GM20431 (cell line): ENCODE data around the gene SCD.
"Not testable (repeated sequence)": the region's sequence is repeated elsewhere in the genome, so short reads cannot be mapped to it uniquely, and the experiment has no call there.

Experiments
- in situ Hi-C: fragments of 300-500 bp; cut with MseI, MboI; formaldehyde crosslinking; loops from one replicate; pipeline ENCODE4 v1.15.0; 2020; ENCODE audit warnings: low sequenced_read_pairs; ENCODE audit not compliant: unreplicated experiment

SCD gene

GRCh38 chr10:100346765-100347567 lies at the start of gene SCD:
Gene SCD (plus strand): TSS chr10:100347233. CDS start chr10:100347505, 272 bp downstream.
- in situ Hi-C loops: no loop called here

GRCh38 chr10:100297242-100297641 lies 49.8 kb upstream of the SCD start:
- in situ Hi-C loops: no loop called here

- in situ Hi-C loops: not testable (repeated sequence)
Observed at GRCh38 chr10:100301123-100301522, 45.9 kb upstream of the SCD start.

- in situ Hi-C loops: no loop called here
Observed at GRCh38 chr10:100303724-100304319, 43.2 kb upstream of the SCD start.

- in situ Hi-C loops: no loop called here
Observed at GRCh38 chr10:100304414-100304813, 42.6 kb upstream of the SCD start.

- in situ Hi-C loops: no loop called here
Observed at GRCh38 chr10:100306861-100307260, 40.2 kb upstream of the SCD start.

- in situ Hi-C loops: no loop called here
Observed at GRCh38 chr10:100307684-100308083, 39.3 kb upstream of the SCD start.

- in situ Hi-C loops: no loop called here
Observed at GRCh38 chr10:100311298-100311697, 35.7 kb upstream of the SCD start.

- in situ Hi-C loops: no loop called here
Observed at GRCh38 chr10:100315615-100316014, 31.4 kb upstream of the SCD start.

GRCh38 chr10:100318207-100318606 lies 28.8 kb upstream of the SCD start:
- in situ Hi-C loops: no loop called here

GRCh38 chr10:100319707-100320402 lies 27.2 kb upstream of the SCD start:
- in situ Hi-C loops: no loop called here

- in situ Hi-C loops: no loop called here
Observed at GRCh38 chr10:100325158-100325557, 21.9 kb upstream of the SCD start.

GRCh38 chr10:100327007-100327717 lies 19.9 kb upstream of the SCD start:
- in situ Hi-C loops: no loop called here

- in situ Hi-C loops: no loop called here
Observed at GRCh38 chr10:100327718-100328009, 19.4 kb upstream of the SCD start.

GRCh38 chr10:100328198-100328597 lies 18.8 kb upstream of the SCD start:
- in situ Hi-C loops: no loop called here

GRCh38 chr10:100330079-100330478 lies 17.0 kb upstream of the SCD start, which contains the start of gene PKD2L1:
Gene PKD2L1 (minus strand): TSS chr10:100330228. CDS start chr10:100330103, 125 bp downstream.
- in situ Hi-C loops: no loop called here

GRCh38 chr10:100333106-100333505 lies 13.9 kb upstream of the SCD start:
- in situ Hi-C loops: no loop called here

GRCh38 chr10:100333661-100334440 lies 13.2 kb upstream of the SCD start:
- in situ Hi-C loops: no loop called here

GRCh38 chr10:100334762-100335161 lies 12.3 kb upstream of the SCD start:
- in situ Hi-C loops: no loop called here
